Measurements from ENCODE around the gene GIMAP8.
"Not testable (repeated sequence)": the region's sequence is repeated elsewhere in the genome, so short reads cannot be mapped to it uniquely, and the experiment has no call there.

The GIMAP8 gene

GRCh38 chr7:150464962-150465361, 14.5 kb downstream of the GIMAP8 start:
- DNase-seq (no peak), ATAC-seq (no peak)

- DNase-seq, result no peak
- ATAC-seq, result no peak
Observed at GRCh38 chr7:150465414-150465813, 15.0 kb downstream of the GIMAP8 start.

GRCh38 chr7:150466477-150466876, 16.0 kb downstream of the GIMAP8 start:
- no peak for ATAC-seq
- no peak for DNase-seq

GRCh38 chr7:150468241-150468640, 17.8 kb downstream of the GIMAP8 start:
- ATAC-seq, result peak; percentile 87
- no peak for DNase-seq

GRCh38 chr7:150471886-150472285, 21.5 kb downstream of the GIMAP8 start:
- ATAC-seq, result no peak
- no peak for DNase-seq

- DNase-seq (no peak), ATAC-seq (no peak)
Observed at GRCh38 chr7:150473902-150474301, 23.5 kb downstream of the GIMAP8 start.

GRCh38 chr7:150476285-150476684, 25.9 kb downstream of the GIMAP8 start:
- ATAC-seq, result peak; percentile 47
- DNase-seq, result no peak

- DNase-seq, result no peak
- no peak for ATAC-seq
Observed at GRCh38 chr7:150476819-150477631, 26.6 kb downstream of the GIMAP8 start.

- DNase-seq, result no peak
- ATAC-seq, result peak; percentile 41
Observed at GRCh38 chr7:150479023-150479716, 28.7 kb downstream of the GIMAP8 start.

- no peak for DNase-seq
- ATAC-seq, result peak; percentile 48
Observed at GRCh38 chr7:150481186-150481920, 30.9 kb downstream of the GIMAP8 start.

- no peak for DNase-seq
- no peak for ATAC-seq
Observed at GRCh38 chr7:150481922-150482321, 31.5 kb downstream of the GIMAP8 start.

- ATAC-seq, DNase-seq: not testable (repeated sequence)
Observed at GRCh38 chr7:150483514-150483913, 33.1 kb downstream of the GIMAP8 start.

- not testable (repeated sequence) for DNase-seq, ATAC-seq
Observed at GRCh38 chr7:150484071-150484470, 33.6 kb downstream of the GIMAP8 start.

GRCh38 chr7:150487625-150488024, 37.2 kb downstream of the GIMAP8 start:
- ATAC-seq, result peak; percentile 19

GRCh38 chr7:150489782-150490181, 39.4 kb downstream of the GIMAP8 start:
- ATAC-seq, result no peak
- DNase-seq, result no peak

More at GRCh38 chr7:150487625-150488024, 37.2 kb downstream of the GIMAP8 start:
- DNase-seq, result no peak

- ATAC-seq, DNase-seq: not testable (repeated sequence)
Observed at GRCh38 chr7:150493442-150493841, 43.0 kb downstream of the GIMAP8 start.

- ATAC-seq (peak; percentile 51), DNase-seq (no peak)
Observed at GRCh38 chr7:150502519-150502918, 52.1 kb downstream of the GIMAP8 start.

- ATAC-seq (no peak), DNase-seq (no peak)
Observed at GRCh38 chr7:150503155-150503554, 52.7 kb downstream of the GIMAP8 start.

GRCh38 chr7:150503581-150503980, 53.2 kb downstream of the GIMAP8 start:
- DNase-seq (no peak), ATAC-seq (peak; percentile 68)

- ATAC-seq (peak; percentile 38), DNase-seq (no peak)
Observed at GRCh38 chr7:150507947-150508602, 57.6 kb downstream of the GIMAP8 start.

GRCh38 chr7:150511048-150511447, 60.6 kb downstream of the GIMAP8 start:
- DNase-seq (no peak), ATAC-seq (peak; percentile 4)

GRCh38 chr7:150513758-150514157, 63.3 kb downstream of the GIMAP8 start:
- no peak for DNase-seq

More at GRCh38 chr7:150513758-150514157, 63.3 kb downstream of the GIMAP8 start:
- no peak for ATAC-seq

All from stimulated activated naive CD8-positive, alpha-beta T cell treated with anti-CD3 and anti-CD28 coated beads, Interleukin-15, Interleukin-2, amounts not matched to agents 100 U/mL and 50 U/mL, for 24 hours (primary cell).